Activated B cell treated with CpG ODN at 0.5 μM for 24 hours (primary cell): ENCODE results near the gene MRPL4. TPM values are rescaled to one million over a fixed set of nuclear protein-coding genes. Genes with fewer than 3 reads are reported as not detected.

ENCODE experiments used
- ATAC-seq: fragments of 200-7000 bp; cut with Tn5 transposase; one replicate; pipeline ENCODE4 v1.10.0; 2021; ENCODE audit warnings: low read depth, mild to moderate bottlenecking, moderate library complexity
- CTCF ChIA-PET: fragments of 350-600 bp; sonication (Branson Sonifier 250); formaldehyde crosslinking; loops from one replicate; lab custom pipeline; 2021; ENCODE audit warnings: antibody characterized with exemption; lab: Charles Lee
- POLR2A ChIA-PET: fragments of 350-600 bp; sonication (Branson Sonifier 250); formaldehyde crosslinking; loops from one replicate; lab custom pipeline; 2021; ENCODE audit warnings: antibody characterized with exemption; lab: Charles Lee
- DNase-seq: peaks from one replicate; pipeline ENCODE4 v3.0.0; 2022
- H3K27ac Mint-ChIP-seq: one replicate; pipeline ENCODE4 v1.8.0; 2020; ENCODE audit warnings: mixed read lengths
- H3K27me3 Mint-ChIP-seq: one replicate; pipeline ENCODE4 v1.8.0; 2021; ENCODE audit warnings: mixed read lengths
- H3K36me3 Mint-ChIP-seq: one replicate; pipeline ENCODE4 v1.8.0; 2021; ENCODE audit warnings: low read depth, mixed read lengths
- H3K4me1 Mint-ChIP-seq: one replicate; pipeline ENCODE4 v1.8.0; 2021; ENCODE audit warnings: mixed read lengths
- H3K4me3 Mint-ChIP-seq: one replicate; pipeline ENCODE4 v1.8.0; 2020; ENCODE audit warnings: mild to moderate bottlenecking, mixed read lengths
- H3K9me3 Mint-ChIP-seq: one replicate; pipeline ENCODE4 v1.8.0; 2020; ENCODE audit warnings: mixed read lengths
- CTCF ChIP-seq: fragments of 200-600 bp; IDR thresholded peaks from one replicate; pipeline ENCODE4 v1.8.0; 2022; ENCODE audit warnings: antibody characterized with exemption, mild to moderate bottlenecking
- intact Hi-C: fragments of 100-400 bp; cut with micrococcal nuclease; formaldehyde crosslinking; loops from one replicate; pipeline ENCODE4 v1.15.1; 2024
- total RNA-seq: library from RNA; stranded (reverse); gene quantifications from 2 replicates; pipeline ENCODE4 v1.2.3, GENCODE V29; 2022

MRPL4 gene
- total RNA-seq, 1 donor from 2014 or later, result 66.9 TPM

- DNase-seq (no peak), ATAC-seq (no peak)
- no peak overlapping the region for H3K4me3 Mint-ChIP-seq
- intact Hi-C loops, result no loop called here
- POLR2A ChIA-PET, result interaction anchor here (6.5 kb wide), 1 partner anchor 13 kb away, joined by 128 read pairs; the partner anchor contains the start of gene ICAM1
- CTCF ChIA-PET, result interaction anchor here (0.9 kb wide), 1 partner anchor 132 kb away, joined by 3 read pairs; no protein-coding TSS in a partner anchor
- H3K27me3 Mint-ChIP-seq, result peaks cover 7% of the 10 kb centered on the region
- TF ChIP-seq CTCF, result no peak
- peaks cover 52% of the 10 kb centered on the region for H3K36me3 Mint-ChIP-seq
- no peaks in the 10 kb centered on the region for H3K9me3 Mint-ChIP-seq
- H3K27ac Mint-ChIP-seq, result no peak overlapping the region
- H3K4me1 Mint-ChIP-seq, result peaks cover 49% of the 10 kb centered on the region
Measured at GRCh38 chr19:10284065-10284959, 32.3 kb downstream of the MRPL4 start.

- TF ChIP-seq CTCF, result no peak
- CTCF ChIA-PET, result no interaction called here
- intact Hi-C loops, result no loop called here
- POLR2A ChIA-PET, result interaction anchor here (6.5 kb wide), 1 partner anchor 13 kb away, joined by 128 read pairs; the partner anchor contains the start of gene ICAM1
- no peak for DNase-seq
- Mint-ChIP-seq H3K27me3 (peaks cover 7% of the 10 kb centered on the region), H3K9me3 (no peaks in the 10 kb centered on the region), H3K27ac (no peak overlapping the region), H3K4me1 (peaks cover 49% of the 10 kb centered on the region), H3K36me3 (peaks cover 49% of the 10 kb centered on the region), H3K4me3 (no peak overlapping the region)
- no peak for ATAC-seq
Measured at GRCh38 chr19:10284960-10285278, 32.9 kb downstream of the MRPL4 start.

GRCh38 chr19:10285393-10285792 is 33.4 kb downstream of the MRPL4 start:
- Mint-ChIP-seq H3K4me3 (no peak overlapping the region), H3K27me3 (peaks cover 10% of the 10 kb centered on the region), H3K4me1 (peaks cover 51% of the 10 kb centered on the region), H3K9me3 (no peaks in the 10 kb centered on the region), H3K36me3 (peaks cover 45% of the 10 kb centered on the region), H3K27ac (no peak overlapping the region)
- CTCF ChIA-PET, result interaction anchor here (2.0 kb wide), 1 partner anchor 14 kb away, joined by 7 read pairs; no protein-coding TSS in a partner anchor
- no peak for TF ChIP-seq CTCF
- DNase-seq (no peak), ATAC-seq (no peak)
- intact Hi-C loops, result no loop called here
- POLR2A ChIA-PET, result interaction anchor here (6.5 kb wide), 1 partner anchor 14 kb away, joined by 128 read pairs; the partner anchor contains the start of gene ICAM1

- H3K4me3 Mint-ChIP-seq, result peak within 1 kb of the TSS; percentile 46
- DNase-seq, result no peak
Measured at GRCh38 chr19:10286803-10287737, 35.1 kb downstream of the MRPL4 start, which contains the start of gene ICAM4. Gene ICAM4, plus strand, starts transcription at chr19:10286955. Its CDS starts 58 bp downstream, at chr19:10287013.

More at GRCh38 chr19:10286803-10287737, 35.1 kb downstream of the MRPL4 start, which contains the start of gene ICAM4:
- CTCF ChIA-PET, result interaction anchor here (0.6 to 2.0 kb wide), 6 partner anchors 15 to 357 kb away, joined by 3 to 10 read pairs (median 4); partner anchors contain the start of genes ICAM1 and TYK2
- no peak for ATAC-seq
- POLR2A ChIA-PET, result interaction anchor here (0.6 to 6.5 kb wide), 8 partner anchors 15 to 183 kb away, joined by 3 to 128 read pairs (median 5); partner anchors contain the start of genes CDC37, ICAM1 and RAVER1
- Mint-ChIP-seq H3K4me1 (peaks cover 67% of the 10 kb centered on the region), H3K27ac (peak within 1 kb of the TSS; percentile 53), H3K27me3 (peaks cover 24% of the 10 kb centered on the region), H3K36me3 (peaks cover 37% of the 10 kb centered on the region), H3K9me3 (no peaks in the 10 kb centered on the region)
- intact Hi-C loops, result no loop called here
- no peak for TF ChIP-seq CTCF
